GM23338 (cell line): ENCODE data around the gene STIL. TPM values are rescaled to one million over a fixed set of nuclear protein-coding genes. Genes with fewer than 3 reads are reported as not detected.

Source experiments
- ATAC-seq: fragments of 200-7000 bp; cut with Tn5 transposase; 3 replicates; pipeline ENCODE4 v1.9.1; 2020
- DNase-seq: peaks from one replicate; pipeline ENCODE4 v3.0.0-alpha.2; 2015; ENCODE audit warnings: low spot score
- H2AFZ ChIP-seq: fragments of 200-600 bp; sonication (generic); 2 replicates; pipeline ENCODE4 v1.8.0; 2016; ENCODE audit warnings: antibody characterized with exemption, mild to moderate bottlenecking, moderate library complexity
- H3F3A ChIP-seq: fragments of 200-600 bp; sonication (generic); replicated peaks from 2 replicates; pipeline ENCODE4 v1.8.0; 2017; ENCODE audit warnings: antibody characterized with exemption, mixed run types, low read depth
- H3K27ac ChIP-seq: fragments of 200-600 bp; sonication (generic); 2 replicates; pipeline ENCODE4 v1.6.1; 2016; ENCODE audit warnings: low read depth
- H3K27me3 ChIP-seq: fragments of 200-600 bp; sonication (generic); 2 replicates; pipeline ENCODE4 v1.8.0; 2016; ENCODE audit warnings: mild to moderate bottlenecking, mixed run types, moderate library complexity; ENCODE audit not compliant: insufficient read depth
- H3K36me3 ChIP-seq: fragments of 200-600 bp; sonication (generic); 2 replicates; pipeline ENCODE4 v1.8.0; 2016; ENCODE audit warnings: mild to moderate bottlenecking; ENCODE audit not compliant: insufficient read depth
- H3K4me1 ChIP-seq: fragments of 200-600 bp; sonication (generic); 2 replicates; pipeline ENCODE4 v1.8.0; 2016; ENCODE audit warnings: mild to moderate bottlenecking, moderate library complexity; ENCODE audit not compliant: insufficient read depth
- H3K4me2 ChIP-seq: fragments of 200-600 bp; sonication (generic); 2 replicates; pipeline ENCODE4 v1.7.1; 2017; ENCODE audit warnings: mixed run types
- H3K4me3 ChIP-seq: fragments of 200-600 bp; sonication (generic); 2 replicates; pipeline ENCODE4 v1.6.1; 2016; ENCODE audit warnings: mixed run types
- H3K79me2 ChIP-seq: fragments of 200-600 bp; sonication (generic); replicated peaks from 2 replicates; pipeline ENCODE4 v1.8.0; 2017; ENCODE audit warnings: mild to moderate bottlenecking; ENCODE audit not compliant: insufficient read depth
- H3K9me2 ChIP-seq: fragments of 200-600 bp; sonication (generic); 2 replicates; pipeline ENCODE4 v1.8.0; 2017; ENCODE audit not compliant: insufficient read depth
- H4K20me1 ChIP-seq: fragments of 200-600 bp; sonication (generic); replicated peaks from 2 replicates; pipeline ENCODE4 v1.8.0; 2017; ENCODE audit warnings: mild to moderate bottlenecking; ENCODE audit not compliant: insufficient read depth
- H3K27ac Mint-ChIP-seq: 2 replicates; pipeline ENCODE4 v1.8.0; 2020; ENCODE audit warnings: inconsistent platforms, mild to moderate bottlenecking, moderate library complexity, mixed read lengths
- H3K27me3 Mint-ChIP-seq: 3 replicates; pipeline ENCODE4 v1.8.0; 2022; ENCODE audit warnings: low read depth, mild to moderate bottlenecking, moderate library complexity, mixed read lengths, inconsistent platforms; ENCODE audit not compliant: insufficient read depth, poor library complexity
- H3K36me3 Mint-ChIP-seq: 3 replicates; pipeline ENCODE4 v1.8.0; 2021; ENCODE audit warnings: low read depth, mild to moderate bottlenecking, inconsistent platforms, moderate library complexity, mixed read lengths
- H3K4me1 Mint-ChIP-seq: 3 replicates; pipeline ENCODE4 v1.8.0; 2020; ENCODE audit warnings: mild to moderate bottlenecking, inconsistent platforms, mixed read lengths
- H3K4me3 Mint-ChIP-seq: 3 replicates; pipeline ENCODE4 v1.8.0; 2021; ENCODE audit warnings: moderate library complexity, mild to moderate bottlenecking, inconsistent platforms, mixed read lengths
- H3K9me3 Mint-ChIP-seq: 3 replicates; pipeline ENCODE4 v1.8.0; 2020; ENCODE audit warnings: moderate library complexity, mild to moderate bottlenecking, inconsistent platforms, mixed read lengths
- CREB1 ChIP-seq: fragments of 250-450 bp; sonication (Bioruptor Pico); IDR thresholded peaks from 2 replicates; pipeline ENCODE4 v1.5.0; 2020; ENCODE audit warnings: low read depth, mild to moderate bottlenecking, moderate library complexity
- CTCF ChIP-seq, 2 experiments: fragments of 200-600 bp in 1 of 2; sonication (generic) in 1 of 2; conservative IDR thresholded peaks; 2 replicates each; pipeline versions ENCODE4 v1.5.1 to v1.6.1; 2016 to 2017; ENCODE audit warnings: antibody characterized with exemption in 2 of 2, low read depth in 2 of 2, mild to moderate bottlenecking in 2 of 2, moderate library complexity in 1 of 2
- EZH2phosphoT487 ChIP-seq: fragments of 200-600 bp; sonication (generic); IDR thresholded peaks from one replicate; pipeline ENCODE4 v1.8.1; 2018; ENCODE audit warnings: antibody characterized with exemption; ENCODE audit not compliant: unreplicated experiment
- NANOG ChIP-seq: IDR thresholded peaks from 2 replicates; pipeline ENCODE4 v1.6.1; 2016; ENCODE audit warnings: antibody characterized with exemption, borderline replicate concordance
- POLR2AphosphoS5 ChIP-seq: IDR thresholded peaks from 2 replicates; pipeline ENCODE4 v1.6.1; 2016; ENCODE audit warnings: antibody characterized with exemption, low read depth
- REST ChIP-seq: IDR thresholded peaks from one replicate; pipeline ENCODE4 v1.6.1; 2018; ENCODE audit warnings: antibody characterized with exemption; ENCODE audit not compliant: unreplicated experiment
- STAT1 ChIP-seq: IDR thresholded peaks from one replicate; pipeline ENCODE4 v1.6.1; 2016; ENCODE audit warnings: antibody characterized with exemption; ENCODE audit not compliant: unreplicated experiment
- ZNF331 ChIP-seq: fragments of 250-450 bp; sonication (Bioruptor Pico); IDR thresholded peaks from 2 replicates; pipeline ENCODE4 v1.5.0; 2020; ENCODE audit warnings: low read depth, mild to moderate bottlenecking, moderate library complexity
- long read RNA-seq: library from polyadenylated mRNA; unstranded; transcript quantifications from one replicate; pipeline ENCODE4 v2.0.0, GENCODE V29; 2020; ENCODE audit not compliant: unreplicated experiment
- polyA plus RNA-seq: library from polyadenylated mRNA; unstranded; fragments of >200 nt; fragmentation: Nextera tagmentation; extraction: Ambion mirVana; gene quantifications from 2 replicates; pipeline ENCODE4 v1.2.1, GENCODE V29; 2016
- total RNA-seq: library from RNA; depleted of rRNA; stranded (reverse); fragments of >200 nt; shearing (Covaris generic); gene quantifications from 2 replicates; pipeline ENCODE4 v1.2.3, GENCODE V29; 2014; rRNA removed

The STIL gene
- total RNA-seq (31.1 and 38.2 TPM in 2 replicates), polyA plus RNA-seq (15.1 and 15.6 TPM in 2 replicates)
- long read RNA-seq, partial matches to known transcripts: 0 of 2 reads
- long read RNA-seq, other reads (novel, unspliced or antisense): 2 of 2 reads

- Histone ChIP-seq H3K36me3 (peaks cover 6% of the 10 kb centered on the region; the same call in 1 of the 2 replicates), H3K4me2 (peak within 1 kb of the TSS; percentile 83), H3F3A (peaks cover 7% of the 10 kb centered on the region), H3K27me3 (no peaks in the 10 kb centered on the region), H3K79me2 (peaks cover 46% of the 10 kb centered on the region), H2AFZ (peak within 1 kb of the TSS; percentile 9; the same call in 1 of the 2 replicates), H3K4me1 (peaks cover 12% of the 10 kb centered on the region), H3K9me2 (no peaks in the 10 kb centered on the region), H4K20me1 (peaks cover 13% of the 10 kb centered on the region; the same call in 1 of the 2 replicates), H3K27ac (peak within 1 kb of the TSS; percentile 91), H3K4me3 (peak within 1 kb of the TSS; percentile 78)
- no peak for TF ChIP-seq EZH2phosphoT487
- no peak for TF ChIP-seq STAT1
- TF ChIP-seq POLR2AphosphoS5: peak; percentile 92
- peak; percentile 90 for TF ChIP-seq CREB1 (CRISPR knock-in tag)
- peak; percentile 41; the same call in 1 of the 2 replicates for TF ChIP-seq NANOG
- peak within 1 kb of the TSS; percentile 99 for H3K27ac Mint-ChIP-seq
- peak; percentile 99 for DNase-seq
- peak; percentile 95 for ATAC-seq
- H3K27me3 Mint-ChIP-seq: peaks cover 6% of the 10 kb centered on the region
- H3K4me1 Mint-ChIP-seq: peaks cover 13% of the 10 kb centered on the region
- no peaks in the 10 kb centered on the region; the same call in 2 of the 3 replicates for H3K9me3 Mint-ChIP-seq
- peak within 1 kb of the TSS; percentile 95 for H3K4me3 Mint-ChIP-seq
- H3K36me3 Mint-ChIP-seq: peaks cover 19% of the 10 kb centered on the region
These were observed at the start of gene STIL for GRCh38 chr1:47313915-47314664. STIL (minus strand) TSS chr1:47314147; CDS start chr1:47310319, 3,828 bp downstream.

- H3K27me3 ChIP-seq: no peaks in the 10 kb centered on the region
- no peaks in the 10 kb centered on the region for H3K9me2 ChIP-seq
- no peak overlapping the region for H3K4me3 ChIP-seq
- H3K4me2 ChIP-seq: no peak overlapping the region
- H3K4me1 ChIP-seq: no peaks in the 10 kb centered on the region
- H3K9me3 Mint-ChIP-seq: no peaks in the 10 kb centered on the region
- H3K36me3 Mint-ChIP-seq: no peaks in the 10 kb centered on the region
- H3K27me3 Mint-ChIP-seq: peaks cover 3% of the 10 kb centered on the region
- no peak overlapping the region for H3K27ac Mint-ChIP-seq
- ATAC-seq: no peak
- no peaks in the 10 kb centered on the region for H3K36me3 ChIP-seq
- no peaks in the 10 kb centered on the region for H3F3A ChIP-seq
- H4K20me1 ChIP-seq: peaks cover 8% of the 10 kb centered on the region
- no peak overlapping the region for H3K27ac ChIP-seq
- H2AFZ ChIP-seq: no peak overlapping the region
- no peak overlapping the region for H3K4me3 Mint-ChIP-seq
- no peaks in the 10 kb centered on the region for H3K4me1 Mint-ChIP-seq
- H3K79me2 ChIP-seq: no peaks in the 10 kb centered on the region; the same call in none of the 2 replicates
- no peak for DNase-seq
- TF ChIP-seq CTCF (conservative IDR thresholded peaks at IDR 0.05; ENCODE audit: low read depth in 2 of 2) (no peak), REST (no peak), ZNF331 (CRISPR knock-in tag) (no peak), STAT1 (no peak)
These were observed 48.9 kb upstream of the STIL start for GRCh38 chr1:47362828-47363227.
